Measurements from ENCODE around the gene AGPAT4.
A peak's percentile ranks its signal among the peaks of the same experiment; 100 is the strongest.

The AGPAT4 gene

DNA sequence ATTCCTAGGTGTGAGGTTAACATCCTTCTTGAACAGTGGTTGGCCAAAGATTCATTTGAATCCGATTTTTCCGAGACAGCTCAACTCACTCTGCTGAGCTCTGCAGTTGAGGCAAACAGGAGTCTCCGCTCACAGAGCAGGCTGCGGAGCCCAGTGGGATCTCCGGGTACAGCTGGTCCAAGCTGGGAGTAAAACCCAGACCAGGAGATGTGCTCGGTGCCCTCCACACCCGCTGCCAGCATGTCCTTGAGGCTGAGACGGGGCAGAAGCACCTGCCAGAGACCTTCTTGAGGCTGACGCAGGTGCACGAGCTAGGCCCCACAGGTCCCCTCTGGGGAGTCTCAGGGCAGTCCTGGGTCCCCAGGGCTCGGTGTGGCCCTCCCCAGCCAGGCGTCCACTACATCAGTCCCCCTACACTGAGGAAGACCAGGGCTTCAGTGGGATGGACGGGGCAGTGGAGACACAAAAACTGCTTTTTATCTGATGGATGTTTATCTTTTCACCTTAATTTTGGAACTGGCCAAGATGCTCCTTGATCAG is 119.0 kb downstream of the AGPAT4 start:
- H3K23ac ChIP-seq (ENCODE audit: low read length) = no peak overlapping the region
- H3K4me2 ChIP-seq (ENCODE audit: low read length) = no peak overlapping the region
- no peak overlapping the region for H3K18ac ChIP-seq (ENCODE audit: low read length)
- H2BK120ac ChIP-seq (ENCODE audit: insufficient read depth, low read length, poor library complexity) = no peak overlapping the region
- no peaks in the 10 kb centered on the region for H3K79me2 ChIP-seq (ENCODE audit: control insufficient read depth, insufficient read depth, low read length, poor library complexity)
- H4K12ac ChIP-seq (ENCODE audit: low read depth, low read length) = no peak overlapping the region
- H3K4me1 ChIP-seq (ENCODE audit: control insufficient read depth in 1 of 2, insufficient read depth in 2 of 2, low read length in 2 of 2) = no peaks in the 10 kb centered on the region
- H2AFZ ChIP-seq (ENCODE audit: insufficient read depth, low read length, poor library complexity) = no peak overlapping the region
- no peaks in the 10 kb centered on the region for H3K9me3 ChIP-seq (ENCODE audit: insufficient read depth, low read depth, low read length)
- H2BK12ac ChIP-seq (ENCODE audit: low read length) = no peak overlapping the region
- no peak overlapping the region for H3K14ac ChIP-seq (ENCODE audit: low read length)
- H3K4me3 ChIP-seq (ENCODE audit: low read depth, low read length) = no peak overlapping the region
- no peak for DNase-seq
- peaks cover 19 to 29% of the 10 kb centered on the region in 2 experiments for H3K36me3 ChIP-seq (ENCODE audit: control insufficient read depth in 1 of 2, insufficient read depth in 2 of 2, low read length in 2 of 2)
- no peak overlapping the region for H3K27ac ChIP-seq (ENCODE audit: low read depth, low read length)
- peaks cover 2% of the 10 kb centered on the region for H3K79me1 ChIP-seq (ENCODE audit: low read length)
- no peak overlapping the region for H3K4ac ChIP-seq (ENCODE audit: low read depth, low read length)
- H3K9ac ChIP-seq (ENCODE audit: low read length) = no peak overlapping the region
- no peaks in the 10 kb centered on the region for H3K27me3 ChIP-seq (ENCODE audit: insufficient read depth, low read length)
- no peak overlapping the region for H4K91ac ChIP-seq (ENCODE audit: low read depth, low read length)
- no peak overlapping the region for H2AK5ac ChIP-seq (ENCODE audit: low read length)
- H2BK5ac ChIP-seq (ENCODE audit: low read depth, low read length, poor library complexity) = no peak overlapping the region
- H4K8ac ChIP-seq (ENCODE audit: low read depth, low read length) = no peak overlapping the region
- no CpG with 5 or more reads among the region's 13 CpGs for WGBS (ENCODE audit: extremely low coverage, insufficient coverage, insufficient read length)

DNA sequence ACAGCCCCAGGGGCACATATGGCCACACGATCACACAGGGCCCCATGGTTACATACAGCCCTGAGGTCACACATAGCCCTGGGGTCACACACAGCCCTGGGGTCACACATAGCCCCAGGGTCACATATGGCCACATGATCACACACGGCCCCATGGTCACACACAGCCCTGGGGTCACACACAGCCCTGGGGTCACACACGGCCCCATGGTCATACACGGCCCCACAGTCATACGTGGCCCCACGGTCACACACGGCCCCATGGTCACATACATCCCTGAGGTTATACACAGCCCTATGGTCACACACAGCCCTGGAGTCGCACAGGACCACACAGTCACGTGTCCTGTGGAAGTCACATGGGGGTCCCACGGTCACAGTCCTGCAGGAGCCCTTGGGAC is 120.1 kb downstream of the AGPAT4 start:
- H3K4me2 ChIP-seq (ENCODE audit: low read length) = no peak overlapping the region
- H3K36me3 ChIP-seq (ENCODE audit: control insufficient read depth in 1 of 2, insufficient read depth in 2 of 2, low read length in 2 of 2) = peaks cover 19 to 29% of the 10 kb centered on the region in 2 experiments
- H3K79me1 ChIP-seq (ENCODE audit: low read length) = peaks cover 2% of the 10 kb centered on the region
- whole genome bisulfite sequencing (ENCODE audit: extremely low coverage, insufficient coverage, insufficient read length) = no CpG with 5 or more reads among the region's 10 CpGs
- no peak overlapping the region for H4K8ac ChIP-seq (ENCODE audit: low read depth, low read length)
- no peaks in the 10 kb centered on the region for H3K4me1 ChIP-seq (ENCODE audit: control insufficient read depth in 1 of 2, insufficient read depth in 2 of 2, low read length in 2 of 2)
- no peak overlapping the region for H2BK12ac ChIP-seq (ENCODE audit: low read length)
- H3K9me3 ChIP-seq (ENCODE audit: insufficient read depth, low read depth, low read length) = no peaks in the 10 kb centered on the region
- H3K4me3 ChIP-seq (ENCODE audit: low read depth, low read length) = no peak overlapping the region
- no peak overlapping the region for H2BK120ac ChIP-seq (ENCODE audit: insufficient read depth, low read length, poor library complexity)
- no peak overlapping the region for H3K27ac ChIP-seq (ENCODE audit: low read depth, low read length)
- no peak overlapping the region for H3K4ac ChIP-seq (ENCODE audit: low read depth, low read length)
- no peak overlapping the region for H3K23ac ChIP-seq (ENCODE audit: low read length)
- H4K91ac ChIP-seq (ENCODE audit: low read depth, low read length) = no peak overlapping the region
- peak overlapping the region; percentile 18 for H2BK5ac ChIP-seq (ENCODE audit: low read depth, low read length, poor library complexity)
- no peaks in the 10 kb centered on the region for H3K79me2 ChIP-seq (ENCODE audit: control insufficient read depth, insufficient read depth, low read length, poor library complexity)
- no peak overlapping the region for H4K12ac ChIP-seq (ENCODE audit: low read depth, low read length)
- no peak overlapping the region for H3K9ac ChIP-seq (ENCODE audit: low read length)
- H2AFZ ChIP-seq (ENCODE audit: insufficient read depth, low read length, poor library complexity) = no peak overlapping the region
- peak overlapping the region; percentile 30 for H3K18ac ChIP-seq (ENCODE audit: low read length)
- DNase-seq = no peak
- no peak overlapping the region for H2AK5ac ChIP-seq (ENCODE audit: low read length)
- no peaks in the 10 kb centered on the region for H3K27me3 ChIP-seq (ENCODE audit: insufficient read depth, low read length)
- H3K14ac ChIP-seq (ENCODE audit: low read length) = no peak overlapping the region

- H3K27ac ChIP-seq (ENCODE audit: low read depth, low read length) = no peak overlapping the region
- no peak overlapping the region for H2BK12ac ChIP-seq (ENCODE audit: low read length)
- H2AK5ac ChIP-seq (ENCODE audit: low read length) = no peak overlapping the region
- H3K4ac ChIP-seq (ENCODE audit: low read depth, low read length) = no peak overlapping the region
- H3K9ac ChIP-seq (ENCODE audit: low read length) = no peak overlapping the region
- no peaks in the 10 kb centered on the region for H3K4me1 ChIP-seq (ENCODE audit: control insufficient read depth in 1 of 2, insufficient read depth in 2 of 2, low read length in 2 of 2)
- H4K8ac ChIP-seq (ENCODE audit: low read depth, low read length) = no peak overlapping the region
- H3K4me2 ChIP-seq (ENCODE audit: low read length) = no peak overlapping the region
- H2AFZ ChIP-seq (ENCODE audit: insufficient read depth, low read length, poor library complexity) = no peak overlapping the region
- H3K36me3 ChIP-seq (ENCODE audit: control insufficient read depth in 1 of 2, insufficient read depth in 2 of 2, low read length in 2 of 2) = peaks cover 15 to 30% of the 10 kb centered on the region in 2 experiments
- no CpG with 5 or more reads among the region's 18 CpGs for WGBS (ENCODE audit: extremely low coverage, insufficient coverage, insufficient read length)
- no peak overlapping the region for H4K12ac ChIP-seq (ENCODE audit: low read depth, low read length)
- no peak overlapping the region for H3K4me3 ChIP-seq (ENCODE audit: low read depth, low read length)
- no peaks in the 10 kb centered on the region for H3K27me3 ChIP-seq (ENCODE audit: insufficient read depth, low read length)
- H4K91ac ChIP-seq (ENCODE audit: low read depth, low read length) = no peak overlapping the region
- no peak overlapping the region for H2BK5ac ChIP-seq (ENCODE audit: low read depth, low read length, poor library complexity)
- no peak overlapping the region for H3K18ac ChIP-seq (ENCODE audit: low read length)
- DNase-seq = no peak
- no peak overlapping the region for H3K23ac ChIP-seq (ENCODE audit: low read length)
- H3K9me3 ChIP-seq (ENCODE audit: insufficient read depth, low read depth, low read length) = no peaks in the 10 kb centered on the region
- H2BK120ac ChIP-seq (ENCODE audit: insufficient read depth, low read length, poor library complexity) = no peak overlapping the region
- no peak overlapping the region for H3K14ac ChIP-seq (ENCODE audit: low read length)
- H3K79me2 ChIP-seq (ENCODE audit: control insufficient read depth, insufficient read depth, low read length, poor library complexity) = no peaks in the 10 kb centered on the region
- H3K79me1 ChIP-seq (ENCODE audit: low read length) = peaks cover 2% of the 10 kb centered on the region
Observed at GRCh38 chr6:161152907-161153662, 120.8 kb downstream of the AGPAT4 start.

DNA sequence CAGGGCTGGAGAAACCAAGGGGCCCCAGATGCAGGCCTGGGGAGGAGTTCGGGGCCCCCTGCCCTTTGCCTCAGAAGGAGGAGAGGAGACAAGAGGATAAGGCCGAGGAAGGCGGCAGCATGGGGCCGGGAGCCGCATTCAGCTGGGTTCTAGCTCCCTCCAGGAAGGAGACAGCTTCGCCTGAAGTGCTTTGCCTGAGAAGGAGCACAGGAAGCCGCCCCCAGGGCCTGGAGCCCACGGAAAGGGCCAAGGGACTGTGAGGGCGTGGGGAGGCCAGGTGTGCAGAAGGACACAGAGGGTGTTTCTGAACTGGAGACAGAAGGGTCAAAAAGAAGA is 121.4 kb downstream of the AGPAT4 start:
- no peak overlapping the region for H3K18ac ChIP-seq (ENCODE audit: low read length)
- no peaks in the 10 kb centered on the region for H3K4me1 ChIP-seq (ENCODE audit: control insufficient read depth in 1 of 2, insufficient read depth in 2 of 2, low read length in 2 of 2)
- no peak overlapping the region for H3K4me3 ChIP-seq (ENCODE audit: low read depth, low read length)
- H3K4me2 ChIP-seq (ENCODE audit: low read length) = no peak overlapping the region
- H3K4ac ChIP-seq (ENCODE audit: low read depth, low read length) = no peak overlapping the region
- no peaks in the 10 kb centered on the region for H3K79me2 ChIP-seq (ENCODE audit: control insufficient read depth, insufficient read depth, low read length, poor library complexity)
- H2BK5ac ChIP-seq (ENCODE audit: low read depth, low read length, poor library complexity) = no peak overlapping the region
- no peak overlapping the region for H2AK5ac ChIP-seq (ENCODE audit: low read length)
- no CpG with 5 or more reads among the region's 9 CpGs for WGBS (ENCODE audit: extremely low coverage, insufficient coverage, insufficient read length)
- H4K12ac ChIP-seq (ENCODE audit: low read depth, low read length) = no peak overlapping the region
- DNase-seq = no peak
- no peak overlapping the region for H3K23ac ChIP-seq (ENCODE audit: low read length)
- H3K27me3 ChIP-seq (ENCODE audit: insufficient read depth, low read length) = no peaks in the 10 kb centered on the region
- H4K91ac ChIP-seq (ENCODE audit: low read depth, low read length) = no peak overlapping the region
- peaks cover 15 to 33% of the 10 kb centered on the region in 2 experiments for H3K36me3 ChIP-seq (ENCODE audit: control insufficient read depth in 1 of 2, insufficient read depth in 2 of 2, low read length in 2 of 2)
- no peak overlapping the region for H4K8ac ChIP-seq (ENCODE audit: low read depth, low read length)
- H3K79me1 ChIP-seq (ENCODE audit: low read length) = peaks cover 2% of the 10 kb centered on the region
- no peak overlapping the region for H2BK12ac ChIP-seq (ENCODE audit: low read length)
- H2BK120ac ChIP-seq (ENCODE audit: insufficient read depth, low read length, poor library complexity) = no peak overlapping the region
- no peak overlapping the region for H3K9ac ChIP-seq (ENCODE audit: low read length)
- H3K14ac ChIP-seq (ENCODE audit: low read length) = no peak overlapping the region
- H2AFZ ChIP-seq (ENCODE audit: insufficient read depth, low read length, poor library complexity) = no peak overlapping the region
- H3K9me3 ChIP-seq (ENCODE audit: insufficient read depth, low read depth, low read length) = no peaks in the 10 kb centered on the region
- no peak overlapping the region for H3K27ac ChIP-seq (ENCODE audit: low read depth, low read length)

Data from trophoblast cell (in vitro differentiated cells and primary cell).